GM19328 (cell line): ENCODE results near the gene SLC7A7.
"Not testable (repeated sequence)": the region's sequence is repeated elsewhere in the genome, so short reads cannot be mapped to it uniquely, and the experiment has no call there.

ENCODE experiments used
- ATAC-seq: cut with Tn5 transposase; IDR thresholded peaks from one replicate; pipeline ENCODE4 v1.9.1; 2021; ENCODE audit warnings: mild to moderate bottlenecking, moderate library complexity; ENCODE audit not compliant: unreplicated experiment

SLC7A7 gene

GRCh38 chr14:22794551-22794951, 20.7 kb downstream of the SLC7A7 start:
- no peak for ATAC-seq

GRCh38 chr14:22793976-22794375, 21.3 kb downstream of the SLC7A7 start:
- ATAC-seq, result no peak

- not testable (repeated sequence) for ATAC-seq
These were observed 21.7 kb downstream of the SLC7A7 start for GRCh38 chr14:22793550-22793949.

GRCh38 chr14:22792158-22792557, 23.1 kb downstream of the SLC7A7 start:
- ATAC-seq, result no peak

GRCh38 chr14:22791301-22791700, 23.9 kb downstream of the SLC7A7 start:
- ATAC-seq, result no peak

GRCh38 chr14:22786685-22787084, 28.6 kb downstream of the SLC7A7 start:
- no peak for ATAC-seq

GRCh38 chr14:22781301-22781991, 33.8 kb downstream of the SLC7A7 start:
- no peak for ATAC-seq

GRCh38 chr14:22780941-22781300, 34.3 kb downstream of the SLC7A7 start:
- no peak for ATAC-seq

- ATAC-seq, result no peak
These were observed 35.0 kb downstream of the SLC7A7 start for GRCh38 chr14:22780105-22780679.

- ATAC-seq, result no peak
These were observed 37.2 kb downstream of the SLC7A7 start for GRCh38 chr14:22778084-22778483.

- ATAC-seq, result not testable (repeated sequence)
These were observed 38.4 kb downstream of the SLC7A7 start for GRCh38 chr14:22776849-22777248.

- ATAC-seq, result no peak
These were observed 39.0 kb downstream of the SLC7A7 start for GRCh38 chr14:22776215-22776614.

GRCh38 chr14:22774011-22774706, 41.1 kb downstream of the SLC7A7 start:
- ATAC-seq, result no peak

GRCh38 chr14:22773162-22774010, 41.8 kb downstream of the SLC7A7 start:
- no peak for ATAC-seq

- ATAC-seq, result no peak
These were observed 42.5 kb downstream of the SLC7A7 start for GRCh38 chr14:22772725-22773124.

- no peak for ATAC-seq
These were observed 44.6 kb downstream of the SLC7A7 start for GRCh38 chr14:22770481-22771187.

- ATAC-seq, result no peak
These were observed 45.9 kb downstream of the SLC7A7 start for GRCh38 chr14:22769369-22769768.

GRCh38 chr14:22768947-22769346, 46.3 kb downstream of the SLC7A7 start:
- ATAC-seq, result no peak

GRCh38 chr14:22767323-22767589, 48.0 kb downstream of the SLC7A7 start:
- no peak for ATAC-seq

- ATAC-seq, result peak; percentile 62
These were observed 48.5 kb downstream of the SLC7A7 start, which contains the start of gene OXA1L for GRCh38 chr14:22766457-22767322. Gene OXA1L, plus strand, starts transcription at chr14:22766688. Its CDS starts 14 bp downstream, at chr14:22766702.
